Midbrain (tissue), 1 donor: ENCODE data around the gene OGDHL.
"Not testable (repeated sequence)": the region's sequence is repeated elsewhere in the genome, so short reads cannot be mapped to it uniquely, and the experiment has no call there.

Experiments
- DNase-seq: peaks from one replicate; lab custom pipeline; 2025; lab: John Stamatoyannopoulos, UW

OGDHL gene

GRCh38 chr10:49761789-49762565 is at the start of gene OGDHL:
Gene OGDHL, minus strand, starts transcription at chr10:49762323. Its CDS starts 3,731 bp downstream, at chr10:49758592.
- peak; percentile 56 for DNase-seq

GRCh38 chr10:49803988-49804387 is 41.9 kb upstream of the OGDHL start:
- DNase-seq: no peak

DNA sequence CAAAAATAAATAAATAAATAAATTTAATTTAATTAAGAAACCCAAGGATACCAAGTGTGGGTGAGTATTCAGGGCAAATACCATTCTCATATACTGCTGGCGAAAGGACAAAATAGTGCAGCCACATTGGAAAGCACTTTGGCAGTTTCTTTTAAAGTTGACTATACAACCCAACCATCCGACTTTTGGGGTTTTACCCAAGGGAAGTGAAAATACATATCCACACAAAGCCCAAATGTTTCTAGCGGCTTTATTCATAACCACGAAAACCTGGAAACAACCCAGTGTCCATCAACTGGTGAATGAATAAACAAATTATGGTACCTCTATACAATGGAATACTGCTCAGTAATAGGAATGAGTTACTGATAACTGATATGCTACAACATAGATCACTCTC is 36.2 kb upstream of the OGDHL start:
- DNase-seq: no peak

- no peak for DNase-seq
Measured at GRCh38 chr10:49791100-49791499, 29.0 kb upstream of the OGDHL start.

DNA sequence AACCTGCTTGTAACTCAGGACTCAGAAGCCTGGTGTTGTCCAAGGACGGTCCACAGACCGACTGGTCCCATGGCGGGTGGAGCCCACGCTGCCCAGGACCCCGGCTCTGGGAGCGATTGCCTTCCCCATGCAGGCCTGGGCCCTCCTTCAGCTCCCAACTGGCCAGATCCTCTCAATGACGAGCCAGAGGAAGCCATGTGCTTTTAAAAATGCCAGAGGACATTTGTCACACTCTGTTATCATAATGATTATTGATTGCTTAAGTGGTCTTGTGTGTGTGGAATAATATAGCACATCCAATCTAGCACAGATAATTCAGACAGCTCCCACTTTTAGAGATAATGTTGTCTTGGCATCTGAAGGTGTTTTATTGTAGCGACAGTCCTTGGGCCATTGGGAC is 22.6 kb upstream of the OGDHL start:
- no peak for DNase-seq

GRCh38 chr10:49783645-49784044 is 21.5 kb upstream of the OGDHL start:
- DNase-seq: no peak

- DNase-seq: no peak
Measured at GRCh38 chr10:49781247-49781646, 19.1 kb upstream of the OGDHL start.

GRCh38 chr10:49778197-49778596 is 16.1 kb upstream of the OGDHL start:
- DNase-seq: no peak

DNA sequence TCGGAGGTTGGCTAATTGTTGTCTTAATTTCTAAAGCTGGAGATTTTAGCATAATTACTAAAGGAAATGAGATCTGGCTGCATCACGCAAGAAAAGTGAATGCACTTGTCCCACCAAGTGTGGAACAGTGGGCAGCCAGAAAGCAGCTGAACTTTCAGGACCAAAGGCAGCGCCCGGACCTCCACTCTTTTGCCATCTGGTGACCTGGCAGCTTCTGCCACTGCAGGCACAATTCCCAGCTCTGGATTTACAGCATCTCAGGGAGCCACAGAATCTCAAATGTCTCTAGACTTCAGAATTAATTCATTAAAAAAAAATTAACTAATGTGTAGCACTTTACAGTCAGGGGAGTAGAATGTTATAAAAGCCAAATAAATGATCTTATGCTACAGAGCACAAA is 14.7 kb upstream of the OGDHL start:
- no peak for DNase-seq

DNA sequence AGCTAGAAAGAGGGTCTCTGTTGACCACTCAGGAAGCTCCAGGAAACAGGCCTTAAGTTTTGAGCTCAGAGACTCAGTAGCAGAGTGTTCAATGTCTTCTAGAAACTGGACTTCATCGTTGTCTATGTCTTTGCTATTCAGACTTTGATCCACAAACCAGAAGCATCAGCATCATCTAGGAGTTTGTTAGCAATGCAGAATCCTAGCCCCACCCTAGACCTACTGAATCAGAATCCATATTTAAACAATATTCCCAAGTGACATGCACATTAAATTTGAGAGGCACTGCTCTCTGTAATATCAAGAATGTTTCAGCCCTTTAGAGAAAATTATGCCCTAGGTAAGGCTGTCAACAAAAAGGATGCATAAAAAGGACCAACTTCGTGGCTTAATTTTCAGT is 12.9 kb upstream of the OGDHL start:
- DNase-seq: no peak

- not testable (repeated sequence) for DNase-seq
Measured at GRCh38 chr10:49772944-49773343, 10.8 kb upstream of the OGDHL start.

GRCh38 chr10:49771046-49771445 is 8.9 kb upstream of the OGDHL start:
- not testable (repeated sequence) for DNase-seq

DNA sequence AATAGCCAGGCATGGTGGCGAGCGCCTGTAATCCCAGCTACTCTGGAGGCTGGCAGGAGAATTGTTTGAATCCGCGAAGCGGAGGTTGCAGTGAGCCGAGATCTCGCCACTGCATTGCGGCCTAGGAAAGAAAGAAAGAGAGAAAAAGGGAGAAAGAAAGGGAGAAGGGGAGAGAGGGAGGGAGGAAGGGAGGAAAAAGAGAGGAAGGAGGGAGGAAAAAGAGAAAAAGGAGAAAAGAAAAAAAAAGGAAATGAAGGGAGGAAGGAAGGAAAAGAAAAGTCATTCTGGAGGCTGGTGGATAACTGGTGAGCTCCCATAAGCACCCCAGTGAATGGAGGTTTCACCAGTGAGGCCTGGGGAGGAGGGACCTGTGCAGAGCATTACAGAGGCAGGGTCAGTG is 7.6 kb upstream of the OGDHL start:
- DNase-seq: no peak

DNA sequence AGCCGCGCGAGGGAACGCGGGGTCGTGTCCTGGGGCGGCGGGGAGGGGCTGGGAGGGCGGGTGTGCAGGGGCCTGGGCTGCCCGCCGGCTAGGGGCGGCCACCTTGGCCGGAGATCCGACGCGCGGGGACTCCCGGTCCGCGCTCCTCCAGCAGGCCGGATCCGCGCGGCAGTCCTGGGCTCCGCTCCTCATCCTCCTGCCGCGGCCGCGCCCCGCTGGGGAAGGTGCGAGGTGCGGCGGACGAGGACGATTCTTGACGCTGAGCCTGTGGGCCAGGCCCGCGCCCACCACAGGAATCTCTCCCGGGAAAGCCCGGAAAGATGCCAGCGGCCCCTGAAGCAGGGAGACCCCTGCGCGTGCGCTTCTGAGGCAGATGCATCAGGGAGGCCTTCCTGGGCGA is 6.6 kb upstream of the OGDHL start:
- no peak for DNase-seq

- no peak for DNase-seq
Measured at GRCh38 chr10:49768329-49768728, 6.2 kb upstream of the OGDHL start.

- no peak for DNase-seq
Measured at GRCh38 chr10:49767752-49768151, 5.6 kb upstream of the OGDHL start.

DNA sequence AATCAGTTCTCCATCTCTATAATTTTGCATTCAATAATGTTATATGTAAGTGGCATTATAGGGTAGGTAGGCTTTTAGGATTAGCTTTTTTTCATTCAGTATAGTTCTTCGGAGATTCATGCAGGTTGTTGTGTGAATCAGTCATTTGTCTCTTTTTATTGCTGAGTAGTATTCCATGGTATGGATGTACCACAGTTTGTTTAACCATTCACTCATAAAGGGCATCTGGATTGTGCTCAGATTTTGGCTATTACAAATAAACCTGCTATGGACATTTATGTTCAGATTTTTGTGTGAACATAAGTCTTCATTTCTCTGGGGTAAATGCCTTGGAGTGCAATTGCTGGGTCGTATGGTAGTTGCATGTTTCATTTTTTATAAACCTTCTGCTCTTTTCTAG is 4.4 kb upstream of the OGDHL start:
- no peak for DNase-seq

- no peak for DNase-seq
Measured at GRCh38 chr10:49762566-49762877, 399 bp upstream of the OGDHL start.

DNA sequence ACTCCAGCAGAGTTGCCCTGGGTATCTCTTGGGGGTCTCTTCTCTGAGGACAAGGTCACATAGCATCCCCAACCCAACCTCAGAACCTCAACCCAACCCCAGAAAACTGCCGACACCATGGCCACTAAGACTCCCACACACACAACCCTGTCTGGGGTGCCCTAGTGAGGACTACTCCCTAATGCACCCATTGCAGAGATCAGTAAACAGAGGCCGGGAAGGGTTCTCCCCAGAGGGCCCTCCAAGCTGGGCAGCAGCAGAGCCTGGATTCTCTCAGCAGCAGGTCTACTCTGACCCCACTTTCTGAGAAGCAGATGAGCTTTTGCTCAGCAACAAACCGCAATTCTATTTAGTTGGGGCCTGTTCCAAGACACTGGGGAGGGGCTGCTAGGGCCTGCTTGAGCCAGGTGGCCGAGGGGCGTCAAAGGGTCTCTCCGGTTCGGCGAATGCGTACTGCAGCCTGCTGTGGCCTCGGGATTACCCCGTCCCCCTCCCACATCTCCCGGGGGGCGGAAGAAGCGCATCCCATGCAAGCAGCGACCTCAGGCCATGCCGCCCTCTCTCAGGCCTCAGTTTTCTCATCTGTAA is 828 bp downstream of the OGDHL start:
- DNase-seq: no peak

GRCh38 chr10:49760789-49761188 is 1.3 kb downstream of the OGDHL start:
- no peak for DNase-seq

- no peak for DNase-seq
Measured at GRCh38 chr10:49759787-49760551, 2.2 kb downstream of the OGDHL start.

DNA sequence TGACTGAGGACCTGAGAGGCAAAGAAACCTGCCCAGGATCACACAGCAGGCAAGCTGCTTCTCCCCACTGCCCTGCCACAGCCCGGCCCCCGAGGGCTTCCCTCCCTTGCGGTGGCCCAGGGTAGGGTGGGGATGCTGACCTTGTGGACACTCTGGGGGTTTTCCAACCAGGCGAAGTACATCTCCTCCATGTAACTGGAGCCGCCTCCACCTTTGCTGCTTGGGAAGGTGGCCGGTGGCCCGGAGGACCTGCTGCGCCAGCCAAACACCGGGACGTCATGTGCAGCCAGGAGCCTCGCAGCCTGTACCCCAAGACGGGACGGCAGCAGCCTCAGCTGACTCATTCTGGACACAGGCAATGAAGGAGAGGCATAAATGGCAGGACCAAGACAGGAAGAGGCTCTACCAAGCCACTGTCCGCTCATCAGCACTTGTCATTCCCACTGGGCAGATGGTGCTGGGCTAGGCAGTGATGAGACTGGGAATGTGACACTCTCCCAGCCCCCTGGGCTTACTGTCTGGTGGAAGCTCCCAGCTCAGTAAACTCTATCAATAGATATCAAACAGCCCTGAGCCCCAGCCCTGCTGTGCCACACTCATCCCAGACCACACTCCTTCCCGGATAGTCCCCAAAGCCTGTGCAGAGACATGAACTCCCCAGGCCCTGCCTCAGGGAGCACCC is 3.7 kb downstream of the OGDHL start:
- DNase-seq: no peak

GRCh38 chr10:49756641-49757040 is 5.5 kb downstream of the OGDHL start:
- DNase-seq: no peak
